Bladder microvascular endothelial cell (primary cell): ENCODE data around the gene PSMB5. TPM values are rescaled to one million over a fixed set of nuclear protein-coding genes. Genes with fewer than 3 reads are reported as not detected.

Experiments
- total RNA-seq: library from RNA; depleted of rRNA; stranded (reverse); fragments of >200 nt; gene quantifications from 2 replicates; pipeline ENCODE4 v1.2.3, GENCODE V29; 2014

PSMB5 gene
- total RNA-seq = 226 and 241 TPM in 2 replicates

DNA sequence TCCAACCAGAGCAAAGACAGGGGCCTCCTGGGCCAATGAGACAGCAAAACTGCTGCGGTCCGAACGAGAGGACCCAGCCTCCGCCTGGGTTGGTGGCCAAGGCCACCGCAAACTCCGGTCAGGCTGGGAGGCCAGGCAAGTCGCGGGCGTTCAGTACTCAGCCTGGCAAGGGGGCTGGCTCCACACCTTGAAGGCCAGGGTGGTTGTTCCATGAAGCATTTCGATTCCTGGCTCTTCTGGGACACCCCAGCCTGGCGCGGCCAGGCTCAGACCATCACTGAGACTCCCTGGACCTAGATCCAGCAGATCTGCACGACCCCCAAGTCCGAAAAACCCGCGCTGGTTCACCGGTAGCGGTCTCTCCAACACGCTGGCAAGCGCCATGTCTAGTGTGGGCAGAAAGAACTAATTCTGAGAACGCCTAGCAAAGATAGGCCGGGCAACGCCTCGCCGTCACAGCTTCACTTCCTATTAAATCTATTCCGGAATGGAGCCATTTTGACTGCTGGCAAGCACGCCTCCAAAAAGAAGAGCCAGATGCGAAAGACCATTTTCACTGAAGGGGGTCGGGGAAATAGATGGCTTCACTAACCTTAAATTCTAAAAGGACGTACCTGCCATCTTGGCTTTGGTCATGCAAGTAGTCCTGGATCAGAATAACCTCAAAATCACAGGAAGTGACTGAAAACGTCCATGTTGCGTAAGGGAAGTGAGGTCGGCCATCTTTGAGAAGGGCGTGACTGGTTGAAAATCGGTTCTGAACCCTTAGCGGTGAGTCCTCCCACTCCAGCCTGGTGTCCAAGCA is at the start of gene PSMB5:
PSMB5 (minus strand) TSS at position 403 of the 805 bp plus-strand sequence; CDS start at position 384, 19 bp downstream.

DNA sequence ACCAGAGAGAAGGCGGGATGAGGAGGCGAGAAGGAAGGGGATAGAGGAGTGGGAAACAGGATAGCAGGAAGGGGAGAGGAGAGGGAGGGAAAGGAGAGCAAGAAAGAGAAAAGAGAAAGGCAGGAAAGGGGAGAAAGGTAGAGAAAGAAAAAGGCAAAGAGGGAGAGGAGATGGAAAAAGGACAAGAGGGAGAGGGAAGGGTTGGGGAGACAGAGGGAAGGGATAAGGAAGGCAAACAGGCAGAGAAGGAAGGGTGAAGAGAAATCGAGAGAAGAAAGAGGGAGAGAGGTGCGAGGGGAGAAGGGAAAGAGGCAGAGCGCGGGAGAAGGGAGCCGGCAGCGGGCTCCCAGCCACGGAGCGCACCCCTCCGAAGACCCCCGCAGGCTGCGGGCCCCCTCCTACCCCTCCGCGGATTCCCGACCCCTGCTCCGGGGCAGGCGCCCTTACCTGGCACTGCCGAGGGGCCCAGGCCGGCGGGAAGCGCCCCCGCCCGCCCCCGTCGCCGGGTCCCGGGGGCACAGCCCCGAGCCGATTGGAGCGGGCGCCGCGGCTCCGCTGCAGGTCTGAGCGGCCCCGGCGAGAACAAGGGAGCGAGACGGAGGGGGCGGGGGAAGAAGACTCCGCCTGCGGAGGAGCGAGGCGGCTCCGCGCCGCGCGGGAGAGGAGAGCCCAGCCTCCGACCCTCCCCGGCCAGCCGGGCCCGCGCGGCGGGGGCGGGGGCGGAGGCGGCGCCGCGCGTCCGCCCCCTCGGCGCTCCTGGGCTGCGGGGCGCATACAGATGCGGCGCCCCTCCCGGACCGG is 22.5 kb upstream of the PSMB5 start, which contains the start of gene CDH24:
CDH24 (minus strand) TSS at position 565 of the 801 bp plus-strand sequence. CDS start 1,787 bp downstream, outside the sequence.

DNA sequence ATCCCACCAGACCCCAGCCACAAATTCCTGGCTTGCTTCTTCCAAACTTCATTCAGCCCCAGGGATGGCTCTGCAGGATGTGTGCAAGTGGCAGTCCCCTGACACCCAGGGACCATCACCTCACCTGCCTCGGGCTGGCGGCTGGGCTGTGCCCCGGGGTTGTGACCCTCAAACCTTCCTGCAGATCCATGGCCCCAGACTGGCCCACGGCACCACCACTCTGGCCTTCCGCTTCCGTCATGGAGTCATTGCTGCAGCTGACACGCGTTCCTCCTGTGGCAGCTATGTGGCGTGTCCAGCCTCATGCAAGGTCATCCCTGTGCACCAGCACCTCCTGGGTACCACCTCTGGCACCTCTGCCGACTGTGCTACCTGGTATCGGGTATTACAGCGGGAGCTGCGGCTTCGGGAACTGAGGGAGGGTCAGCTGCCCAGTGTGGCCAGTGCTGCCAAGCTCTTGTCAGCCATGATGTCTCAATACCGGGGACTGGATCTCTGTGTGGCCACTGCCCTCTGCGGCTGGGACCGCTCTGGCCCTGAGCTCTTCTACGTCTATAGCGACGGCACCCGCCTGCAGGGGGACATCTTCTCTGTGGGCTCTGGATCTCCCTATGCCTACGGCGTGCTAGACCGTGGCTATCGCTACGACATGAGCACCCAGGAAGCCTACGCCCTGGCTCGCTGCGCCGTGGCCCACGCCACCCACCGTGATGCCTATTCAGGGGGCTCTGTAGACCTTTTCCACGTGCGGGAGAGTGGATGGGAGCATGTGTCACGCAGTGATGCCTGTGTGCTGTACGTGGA is 7.7 kb upstream of the PSMB5 start, which contains the start of gene PSMB11:
PSMB11 (plus strand) TSS at position 51 of the 804 bp plus-strand sequence; CDS start at position 65, 14 bp downstream.

DNA sequence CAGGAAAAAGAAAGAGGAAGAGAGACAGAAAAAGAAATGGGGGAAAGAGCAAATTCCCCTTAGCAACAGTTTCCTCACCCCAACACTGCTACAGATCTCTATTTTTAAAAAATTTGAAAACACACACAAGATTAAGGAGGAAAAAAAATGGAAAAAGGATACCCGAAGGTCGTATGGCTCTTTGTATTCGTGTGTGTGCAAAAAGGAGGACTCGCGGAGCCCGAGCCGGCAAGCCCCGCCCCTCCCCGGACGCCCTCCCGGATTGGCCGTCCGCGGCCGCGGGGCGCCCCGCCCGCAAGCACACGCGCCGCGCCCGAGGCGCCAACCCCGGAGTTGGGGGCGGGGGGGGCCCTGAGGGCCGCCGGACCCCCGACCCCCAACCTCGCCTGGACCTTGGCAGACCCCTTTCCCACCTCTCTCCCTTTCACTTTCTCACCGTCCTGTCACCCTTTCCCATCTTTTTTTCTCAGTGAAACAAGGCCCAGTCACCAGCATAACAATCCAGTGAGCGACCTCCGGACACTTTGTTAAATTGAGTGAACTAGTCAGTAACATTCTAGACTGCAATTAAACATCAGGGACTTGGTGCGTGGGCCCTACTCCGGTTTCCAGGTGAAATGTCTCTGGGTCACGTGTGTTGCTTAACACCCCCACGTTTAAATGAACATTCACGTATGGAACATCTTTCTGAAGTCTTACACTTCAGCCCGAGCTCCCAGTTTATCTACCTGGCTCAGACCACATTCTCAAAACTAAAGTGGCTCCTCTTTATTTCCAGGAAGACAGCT is 24.6 kb downstream of the PSMB5 start, which contains the start of gene C14orf93:
C14orf93 (minus strand) TSS at position 205 of the 788 bp plus-strand sequence. CDS start 11,120 bp downstream, outside the sequence.

DNA sequence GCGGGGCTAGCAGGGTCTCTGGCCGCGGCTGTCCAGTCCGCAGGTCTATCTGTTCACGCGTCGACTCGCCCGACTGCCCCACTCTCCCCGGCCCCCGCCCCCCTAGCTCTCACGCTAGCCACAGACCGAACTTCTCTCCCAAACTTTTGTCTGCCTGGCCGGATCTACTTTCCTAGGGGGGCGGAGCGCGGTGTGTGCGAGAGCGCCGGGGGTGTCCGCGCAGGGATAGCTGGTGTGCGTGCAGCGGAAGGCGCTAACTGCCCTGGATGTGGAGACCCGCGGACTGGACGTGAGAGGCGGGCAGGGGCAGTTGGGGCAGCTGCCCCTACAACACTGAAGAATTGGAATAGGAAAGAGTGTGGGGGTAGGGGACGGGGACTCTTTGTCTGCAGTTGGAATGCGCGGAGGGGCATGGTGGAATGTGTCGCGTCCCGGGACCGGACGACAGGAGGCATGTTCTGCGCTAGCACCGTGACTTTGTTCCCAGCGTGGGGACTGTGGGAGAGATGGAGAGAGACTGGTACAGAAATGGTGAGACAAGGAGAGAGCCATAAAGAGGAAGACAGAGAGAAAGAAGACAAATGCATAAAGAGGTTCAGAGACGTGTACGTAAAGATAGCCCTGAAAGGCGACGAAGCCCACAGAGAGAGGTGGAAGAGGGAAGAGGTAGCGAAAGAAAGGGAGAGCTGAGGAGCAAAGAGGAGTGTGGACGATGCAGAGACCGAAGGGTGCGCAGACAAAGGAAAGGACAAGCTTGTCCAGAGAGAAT is 52.0 kb downstream of the PSMB5 start, which contains the start of gene AJUBA:
AJUBA (minus strand) TSS at position 75 of the 769 bp plus-strand sequence. CDS start 285 bp downstream, outside the sequence.

Other genes starting within 250 kb of the PSMB5 start
- 6.2 and 6.9 TPM in 2 replicates for gene SLC7A7, start 219.5 kb downstream of the PSMB5 start, total RNA-seq
- 33.3 and 63.5 TPM in 2 replicates for gene MRPL52, start 205.0 kb downstream of the PSMB5 start, total RNA-seq
- gene MMP14, start 198.3 kb downstream of the PSMB5 start, total RNA-seq = 104 and 135 TPM in 2 replicates
- 46.9 and 80.0 TPM in 2 replicates for gene LRP10, start 163.2 kb downstream of the PSMB5 start, total RNA-seq
- gene REM2, start 151.7 kb downstream of the PSMB5 start, total RNA-seq = not detected in 2 replicates
- 32.5 and 86.7 TPM in 2 replicates for gene RBM23, start 115.8 kb downstream of the PSMB5 start, total RNA-seq
- gene PRMT5, start 105.5 kb downstream of the PSMB5 start, total RNA-seq = 37.4 and 54.9 TPM in 2 replicates
- 29.3 and 57.6 TPM in 2 replicates for gene HAUS4, start 77.8 kb downstream of the PSMB5 start, total RNA-seq
- 43.4 and 94.0 TPM in 2 replicates for gene AJUBA, start 52.3 kb downstream of the PSMB5 start, total RNA-seq
- 4.5 and 6.0 TPM in 2 replicates for gene C14orf93, start 24.8 kb downstream of the PSMB5 start, total RNA-seq
- not detected in 2 replicates for gene PSMB11, start 7.3 kb upstream of the PSMB5 start, total RNA-seq
- gene CDH24, start 22.6 kb upstream of the PSMB5 start, total RNA-seq = 8.7 and 10.9 TPM in 2 replicates
- 48.9 and 102 TPM in 2 replicates for gene ACIN1, start 60.2 kb upstream of the PSMB5 start, total RNA-seq
- 47.2 and 51.0 TPM in 2 replicates for gene C14orf119, start 60.6 kb upstream of the PSMB5 start, total RNA-seq
- not detected in 2 replicates for gene CIROP, start 70.1 kb upstream of the PSMB5 start, total RNA-seq
- not detected in 2 replicates for gene CEBPE, start 84.4 kb upstream of the PSMB5 start, total RNA-seq
- not detected in 2 replicates for gene SLC7A8, start 148.8 kb upstream of the PSMB5 start, total RNA-seq
- not detected in 2 replicates for gene RNF212B, start 203.0 kb upstream of the PSMB5 start, total RNA-seq